ENCODE results near the gene MBIP.
A peak's percentile ranks its signal among the peaks of the same experiment; 100 is the strongest.

MBIP gene

DNA sequence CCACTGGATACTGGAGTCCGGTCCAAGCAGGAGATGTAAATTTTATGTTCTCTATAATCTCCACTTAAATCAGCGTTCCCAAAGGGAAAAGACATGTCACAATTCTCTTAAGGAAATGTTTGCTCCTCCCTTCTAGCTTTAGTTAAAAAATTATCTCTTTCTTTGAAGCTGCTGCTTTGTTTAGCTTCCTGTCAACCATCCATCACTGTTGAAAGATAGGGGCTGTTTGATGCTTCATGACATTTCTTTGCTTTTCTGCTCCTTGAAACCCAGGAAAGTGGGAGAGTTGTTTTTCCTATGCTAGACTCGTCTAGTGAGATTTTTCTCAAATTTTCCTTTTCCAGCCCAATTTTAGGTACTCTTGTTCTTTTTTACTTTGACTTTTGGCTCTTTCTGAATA is 31.9 kb downstream of the MBIP start:
- Histone ChIP-seq H3K9me3 (ENCODE audit: control insufficient read depth, insufficient read depth, low read depth, low read length) (no peaks in the 10 kb centered on the region), H3K27ac (ENCODE audit: extremely low read depth, low read depth, low read length) (no peak overlapping the region), H3K36me3 (ENCODE audit: control insufficient read depth in 2 of 2, insufficient read depth in 1 of 2, low read length in 2 of 2) (no peaks in the 10 kb centered on the region), H3K4me3 (ENCODE audit: low read depth, low read length) (no peak overlapping the region), H3K4me1 (ENCODE audit: control insufficient read depth, insufficient read depth, low read length) (no peaks in the 10 kb centered on the region)
- CTCF ChIA-PET = no interaction called here
- POLR2A ChIA-PET = no interaction called here
- TF ChIP-seq BCL11A (tag by site-specific recombination; IDR thresholded peaks at IDR 0.05; ENCODE audit: low read depth) = no peak
- TF ChIP-seq ZNF426 (tag by site-specific recombination; IDR thresholded peaks at IDR 0.05) = no peak
- TF ChIP-seq OVOL3 (tag by site-specific recombination; IDR thresholded peaks at IDR 0.05) = no peak
- TF ChIP-seq, protein P1, sequence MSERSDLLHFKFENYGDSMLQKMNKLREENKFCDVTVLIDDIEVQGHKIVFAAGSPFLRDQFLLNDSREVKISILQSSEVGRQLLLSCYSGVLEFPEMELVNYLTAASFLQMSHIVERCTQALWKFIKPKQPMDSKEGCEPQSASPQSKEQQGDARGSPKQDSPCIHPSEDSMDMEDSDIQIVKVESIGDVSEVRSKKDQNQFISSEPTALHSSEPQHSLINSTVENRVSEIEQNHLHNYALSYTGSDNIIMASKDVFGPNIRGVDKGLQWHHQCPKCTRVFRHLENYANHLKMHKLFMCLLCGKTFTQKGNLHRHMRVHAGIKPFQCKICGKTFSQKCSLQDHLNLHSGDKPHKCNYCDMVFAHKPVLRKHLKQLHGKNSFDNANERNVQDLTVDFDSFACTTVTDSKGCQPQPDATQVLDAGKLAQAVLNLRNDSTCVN (tag by site-specific recombination; optimal IDR thresholded peaks at IDR 0.05) = no peak
- no peak for TF ChIP-seq SP2 (tag by site-specific recombination; IDR thresholded peaks at IDR 0.05)
- TF ChIP-seq ZNF133 (tag by site-specific recombination; IDR thresholded peaks at IDR 0.05) = no peak
- no peak for TF ChIP-seq ZNF37A (tag by site-specific recombination; IDR thresholded peaks at IDR 0.05)
- no peak for TF ChIP-seq ZNF146 (tag by site-specific recombination; IDR thresholded peaks at IDR 0.05)
- no peak for TF ChIP-seq ZNF76 (tag by site-specific recombination; IDR thresholded peaks at IDR 0.05; ENCODE audit: borderline replicate concordance, low read depth)
- TF ChIP-seq, protein P2, sequence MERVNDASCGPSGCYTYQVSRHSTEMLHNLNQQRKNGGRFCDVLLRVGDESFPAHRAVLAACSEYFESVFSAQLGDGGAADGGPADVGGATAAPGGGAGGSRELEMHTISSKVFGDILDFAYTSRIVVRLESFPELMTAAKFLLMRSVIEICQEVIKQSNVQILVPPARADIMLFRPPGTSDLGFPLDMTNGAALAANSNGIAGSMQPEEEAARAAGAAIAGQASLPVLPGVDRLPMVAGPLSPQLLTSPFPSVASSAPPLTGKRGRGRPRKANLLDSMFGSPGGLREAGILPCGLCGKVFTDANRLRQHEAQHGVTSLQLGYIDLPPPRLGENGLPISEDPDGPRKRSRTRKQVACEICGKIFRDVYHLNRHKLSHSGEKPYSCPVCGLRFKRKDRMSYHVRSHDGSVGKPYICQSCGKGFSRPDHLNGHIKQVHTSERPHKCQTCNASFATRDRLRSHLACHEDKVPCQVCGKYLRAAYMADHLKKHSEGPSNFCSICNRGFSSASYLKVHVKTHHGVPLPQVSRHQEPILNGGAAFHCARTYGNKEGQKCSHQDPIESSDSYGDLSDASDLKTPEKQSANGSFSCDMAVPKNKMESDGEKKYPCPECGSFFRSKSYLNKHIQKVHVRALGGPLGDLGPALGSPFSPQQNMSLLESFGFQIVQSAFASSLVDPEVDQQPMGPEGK (tag by site-specific recombination; IDR thresholded peaks at IDR 0.05) = no peak
- no peak for TF ChIP-seq ZNF473 (tag by site-specific recombination; IDR thresholded peaks at IDR 0.05)
- TF ChIP-seq TRIM28 (IDR thresholded peaks at IDR 0.05; ENCODE audit: borderline replicate concordance, low read length) = no peak
- TF ChIP-seq ZNF274 (IDR thresholded peaks at IDR 0.05; ENCODE audit: low read length) = no peak
- TF ChIP-seq ZNF274 (tag by site-specific recombination; IDR thresholded peaks at IDR 0.05; ENCODE audit: borderline replicate concordance) = no peak

DNA sequence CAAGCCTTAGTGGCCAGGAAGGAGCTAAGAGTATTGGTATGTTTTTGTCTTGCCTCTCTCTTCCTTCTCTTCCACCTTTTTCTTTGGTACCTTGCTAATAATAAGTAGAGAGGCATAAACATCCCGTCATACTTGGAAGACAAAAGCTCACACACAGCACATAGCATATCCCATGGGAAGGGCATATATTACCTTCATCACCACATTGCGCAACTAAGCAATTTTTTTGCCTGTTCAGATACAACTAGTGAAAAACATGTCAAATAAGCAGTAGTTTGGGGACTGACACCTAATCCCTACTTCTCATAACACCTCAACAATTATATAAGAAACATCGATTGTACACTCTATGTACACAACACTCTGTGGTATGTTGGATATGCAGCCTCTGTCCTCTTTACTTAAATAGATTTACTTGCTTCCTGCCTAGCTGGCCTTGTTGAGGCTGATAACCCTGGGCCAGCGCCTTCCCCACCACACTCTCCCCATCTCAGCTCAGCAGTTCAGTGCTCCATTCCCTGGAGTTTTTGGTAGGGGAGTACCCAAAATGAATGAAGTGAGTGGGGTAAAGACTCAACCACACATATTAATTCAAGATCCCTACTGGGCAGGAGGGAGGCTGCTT is 35.4 kb downstream of the MBIP start:
- ChIA-PET POLR2A (no interaction called here), CTCF (no interaction called here)
- Histone ChIP-seq H3K4me3 (ENCODE audit: low read depth, low read length) (no peak overlapping the region), H3K9me3 (ENCODE audit: control insufficient read depth, insufficient read depth, low read depth, low read length) (no peaks in the 10 kb centered on the region), H3K27ac (ENCODE audit: extremely low read depth, low read depth, low read length) (no peak overlapping the region), H3K4me1 (ENCODE audit: control insufficient read depth, insufficient read depth, low read length) (no peaks in the 10 kb centered on the region), H3K36me3 (ENCODE audit: control insufficient read depth in 2 of 2, insufficient read depth in 1 of 2, low read length in 2 of 2) (no peaks in the 10 kb centered on the region)
- TF ChIP-seq ZNF114 (tag by site-specific recombination; IDR thresholded peaks at IDR 0.05) = no peak

DNA sequence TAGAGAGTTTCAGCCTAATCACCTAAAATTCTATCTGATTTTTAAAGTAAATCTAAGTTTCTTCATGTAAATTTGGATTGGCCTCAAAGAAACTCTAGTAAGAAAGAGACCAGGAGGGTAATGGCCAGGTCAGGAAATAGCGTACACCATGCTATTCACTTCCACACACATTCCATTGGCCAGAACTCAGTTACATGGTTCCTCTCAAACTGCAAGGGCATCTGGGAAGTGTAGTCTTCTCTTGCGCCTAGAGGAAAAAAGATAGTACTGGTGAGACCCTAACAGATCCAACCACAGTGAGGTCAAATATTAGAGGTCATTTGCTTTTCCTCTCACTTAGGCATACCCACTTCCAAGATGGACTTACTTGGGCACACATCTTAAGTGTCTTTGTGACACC is 39.1 kb downstream of the MBIP start:
- POLR2A ChIA-PET = no interaction called here
- CTCF ChIA-PET = no interaction called here
- H3K4me3 ChIP-seq (ENCODE audit: low read depth, low read length) = no peak overlapping the region

More for the DNA sequence above, 39.1 kb downstream of the MBIP start:
- Histone ChIP-seq H3K9me3 (ENCODE audit: control insufficient read depth, insufficient read depth, low read depth, low read length) (no peaks in the 10 kb centered on the region), H3K36me3 (ENCODE audit: control insufficient read depth in 2 of 2, insufficient read depth in 1 of 2, low read length in 2 of 2) (no peaks in the 10 kb centered on the region), H3K4me1 (ENCODE audit: control insufficient read depth, insufficient read depth, low read length) (no peaks in the 10 kb centered on the region), H3K27ac (ENCODE audit: extremely low read depth, low read depth, low read length) (no peak overlapping the region)
- TF ChIP-seq, protein P3, sequence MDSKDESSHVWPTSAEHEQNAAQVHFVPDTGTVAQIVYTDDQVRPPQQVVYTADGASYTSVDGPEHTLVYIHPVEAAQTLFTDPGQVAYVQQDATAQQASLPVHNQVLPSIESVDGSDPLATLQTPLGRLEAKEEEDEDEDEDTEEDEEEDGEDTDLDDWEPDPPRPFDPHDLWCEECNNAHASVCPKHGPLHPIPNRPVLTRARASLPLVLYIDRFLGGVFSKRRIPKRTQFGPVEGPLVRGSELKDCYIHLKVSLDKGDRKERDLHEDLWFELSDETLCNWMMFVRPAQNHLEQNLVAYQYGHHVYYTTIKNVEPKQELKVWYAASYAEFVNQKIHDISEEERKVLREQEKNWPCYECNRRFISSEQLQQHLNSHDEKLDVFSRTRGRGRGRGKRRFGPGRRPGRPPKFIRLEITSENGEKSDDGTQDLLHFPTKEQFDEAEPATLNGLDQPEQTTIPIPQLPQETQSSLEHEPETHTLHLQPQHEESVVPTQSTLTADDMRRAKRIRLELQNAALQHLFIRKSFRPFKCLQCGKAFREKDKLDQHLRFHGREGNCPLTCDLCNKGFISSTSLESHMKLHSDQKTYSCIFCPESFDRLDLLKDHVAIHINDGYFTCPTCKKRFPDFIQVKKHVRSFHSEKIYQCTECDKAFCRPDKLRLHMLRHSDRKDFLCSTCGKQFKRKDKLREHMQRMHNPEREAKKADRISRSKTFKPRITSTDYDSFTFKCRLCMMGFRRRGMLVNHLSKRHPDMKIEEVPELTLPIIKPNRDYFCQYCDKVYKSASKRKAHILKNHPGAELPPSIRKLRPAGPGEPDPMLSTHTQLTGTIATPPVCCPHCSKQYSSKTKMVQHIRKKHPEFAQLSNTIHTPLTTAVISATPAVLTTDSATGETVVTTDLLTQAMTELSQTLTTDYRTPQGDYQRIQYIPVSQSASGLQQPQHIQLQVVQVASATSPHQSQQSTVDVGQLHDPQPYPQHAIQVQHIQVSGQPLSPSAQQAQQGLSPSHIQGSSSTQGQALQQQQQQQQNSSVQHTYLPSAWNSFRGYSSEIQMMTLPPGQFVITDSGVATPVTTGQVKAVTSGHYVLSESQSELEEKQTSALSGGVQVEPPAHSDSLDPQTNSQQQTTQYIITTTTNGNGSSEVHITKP (tag by site-specific recombination; IDR thresholded peaks at IDR 0.05) = peak; percentile 36; the same call in 1 of the 2 replicates
- no peak for TF ChIP-seq ZNF433 (tag by site-specific recombination; IDR thresholded peaks at IDR 0.05; ENCODE audit: low read depth)
